ENCODE measurements around the gene GALE. TPM values are rescaled to one million over a fixed set of nuclear protein-coding genes. Genes with fewer than 3 reads are reported as not detected.

Gene GALE
- total RNA-seq, 1 experiment from 2014 or later = 86.0 TPM

GRCh38 chr1:23757812-23758211 is 42.7 kb downstream of the GALE start:
- Histone ChIP-seq H3K27ac (ENCODE audit: low read length) (no peak overlapping the region), H3K27me3 (ENCODE audit: low read length) (no peaks in the 10 kb centered on the region), H3K36me3 (ENCODE audit: low read depth, low read length) (peaks cover 76% of the 10 kb centered on the region), H3K4me1 (ENCODE audit: insufficient read depth, low read length) (no peaks in the 10 kb centered on the region), H3K9me2 (replicated peaks; ENCODE audit: low read length) (no peaks in the 10 kb centered on the region), H3K9me3 (ENCODE audit: low read length) (no peaks in the 10 kb centered on the region), H4K20me1 (ENCODE audit: low read length) (no peaks in the 10 kb centered on the region), H3K4me2 (ENCODE audit: low read length) (no peak overlapping the region), H3K79me2 (ENCODE audit: low read length) (no peaks in the 10 kb centered on the region), H3K4me3 (ENCODE audit: low read length) (no peak overlapping the region), H2AFZ (ENCODE audit: low read length) (no peak overlapping the region), H3F3A (ENCODE audit: low read length, unreplicated experiment) (no peaks in the 10 kb centered on the region), H3K9ac (ENCODE audit: low read length) (no peak overlapping the region)
- intact Hi-C loops (cut with micrococcal nuclease) = no loop called here
- no peak for DNase-seq
- CTCF ChIA-PET = no interaction called here
- BruUV-seq (replicated peaks) = no TSS peak
- POLR2A ChIA-PET (ENCODE audit: unreplicated experiment) = interaction anchor here (0.6 kb wide), 1 partner anchor 12 kb away, joined by 10 read pairs; no protein-coding TSS in a partner anchor
- no peak for ATAC-seq
- TF ChIP-seq EZH2phosphoT487 (IDR thresholded peaks at IDR 0.05; ENCODE audit: borderline replicate concordance, low read length) (no peak), CTCF (conservative IDR thresholded peaks at IDR 0.05; ENCODE audit: low read depth, low read length) (no peak), EZH2 (IDR thresholded peaks at IDR 0.05; ENCODE audit: low read length, unreplicated experiment) (no peak)

GRCh38 chr1:23756676-23757075 is 43.9 kb downstream of the GALE start:
- intact Hi-C loops (cut with micrococcal nuclease) = no loop called here
- TF ChIP-seq EZH2 (IDR thresholded peaks at IDR 0.05; ENCODE audit: low read length, unreplicated experiment) = no peak
- no peak for TF ChIP-seq EZH2phosphoT487 (IDR thresholded peaks at IDR 0.05; ENCODE audit: borderline replicate concordance, low read length)
- no peak for TF ChIP-seq CTCF (conservative IDR thresholded peaks at IDR 0.05; ENCODE audit: low read depth, low read length)
- Histone ChIP-seq H3K9ac (ENCODE audit: low read length) (no peak overlapping the region), H2AFZ (ENCODE audit: low read length) (no peak overlapping the region), H3K27ac (ENCODE audit: low read length) (no peak overlapping the region), H3K36me3 (ENCODE audit: low read depth, low read length) (peaks cover 85% of the 10 kb centered on the region), H3K4me1 (ENCODE audit: insufficient read depth, low read length) (no peaks in the 10 kb centered on the region), H3K4me2 (ENCODE audit: low read length) (no peak overlapping the region), H3K27me3 (ENCODE audit: low read length) (no peaks in the 10 kb centered on the region), H3K79me2 (ENCODE audit: low read length) (peaks cover 7% of the 10 kb centered on the region), H3K9me3 (ENCODE audit: low read length) (no peaks in the 10 kb centered on the region), H3F3A (ENCODE audit: low read length, unreplicated experiment) (no peaks in the 10 kb centered on the region), H3K4me3 (ENCODE audit: low read length) (no peak overlapping the region), H4K20me1 (ENCODE audit: low read length) (no peaks in the 10 kb centered on the region), H3K9me2 (replicated peaks; ENCODE audit: low read length) (no peaks in the 10 kb centered on the region)
- ATAC-seq = peak; percentile 86
- DNase-seq = peak; percentile 32
- CTCF ChIA-PET = no interaction called here
- BruUV-seq (replicated peaks) = no TSS peak
- POLR2A ChIA-PET (ENCODE audit: unreplicated experiment) = no interaction called here

GRCh38 chr1:23752909-23753308 is 47.6 kb downstream of the GALE start:
- no peak for DNase-seq
- Histone ChIP-seq H2AFZ (ENCODE audit: low read length) (no peak overlapping the region), H3K4me1 (ENCODE audit: insufficient read depth, low read length) (no peaks in the 10 kb centered on the region), H3K4me3 (ENCODE audit: low read length) (no peak overlapping the region), H3K9ac (ENCODE audit: low read length) (no peak overlapping the region), H4K20me1 (ENCODE audit: low read length) (peaks cover under 1% of the 10 kb centered on the region; the same call in 1 of the 2 replicates), H3K27ac (ENCODE audit: low read length) (no peak overlapping the region), H3K4me2 (ENCODE audit: low read length) (no peak overlapping the region), H3K9me2 (replicated peaks; ENCODE audit: low read length) (no peaks in the 10 kb centered on the region), H3F3A (ENCODE audit: low read length, unreplicated experiment) (no peaks in the 10 kb centered on the region), H3K9me3 (ENCODE audit: low read length) (no peaks in the 10 kb centered on the region), H3K27me3 (ENCODE audit: low read length) (no peaks in the 10 kb centered on the region), H3K36me3 (ENCODE audit: low read depth, low read length) (peaks cover 78% of the 10 kb centered on the region), H3K79me2 (ENCODE audit: low read length) (peaks cover 29% of the 10 kb centered on the region)
- POLR2A ChIA-PET (ENCODE audit: unreplicated experiment) = interaction anchor here (0.6 kb wide), 2 partner anchors 133 to 409 kb away, joined by 3 to 10 read pairs; partner anchors contain the start of gene HNRNPR
- ATAC-seq = no peak
- no TSS peak for BruUV-seq (replicated peaks)
- intact Hi-C loops (cut with micrococcal nuclease) = no loop called here
- TF ChIP-seq EZH2 (IDR thresholded peaks at IDR 0.05; ENCODE audit: low read length, unreplicated experiment) (no peak), EZH2phosphoT487 (IDR thresholded peaks at IDR 0.05; ENCODE audit: borderline replicate concordance, low read length) (no peak), CTCF (conservative IDR thresholded peaks at IDR 0.05; ENCODE audit: low read depth, low read length) (no peak)
- CTCF ChIA-PET = no interaction called here
